ENCODE data around the gene GALNT8. TPM values are rescaled to one million over a fixed set of nuclear protein-coding genes. Genes with fewer than 3 reads are reported as not detected.

Gene GALNT8
- total RNA-seq, 2 donors from 2014 or later: 21.6 to 31.6 TPM

DNA sequence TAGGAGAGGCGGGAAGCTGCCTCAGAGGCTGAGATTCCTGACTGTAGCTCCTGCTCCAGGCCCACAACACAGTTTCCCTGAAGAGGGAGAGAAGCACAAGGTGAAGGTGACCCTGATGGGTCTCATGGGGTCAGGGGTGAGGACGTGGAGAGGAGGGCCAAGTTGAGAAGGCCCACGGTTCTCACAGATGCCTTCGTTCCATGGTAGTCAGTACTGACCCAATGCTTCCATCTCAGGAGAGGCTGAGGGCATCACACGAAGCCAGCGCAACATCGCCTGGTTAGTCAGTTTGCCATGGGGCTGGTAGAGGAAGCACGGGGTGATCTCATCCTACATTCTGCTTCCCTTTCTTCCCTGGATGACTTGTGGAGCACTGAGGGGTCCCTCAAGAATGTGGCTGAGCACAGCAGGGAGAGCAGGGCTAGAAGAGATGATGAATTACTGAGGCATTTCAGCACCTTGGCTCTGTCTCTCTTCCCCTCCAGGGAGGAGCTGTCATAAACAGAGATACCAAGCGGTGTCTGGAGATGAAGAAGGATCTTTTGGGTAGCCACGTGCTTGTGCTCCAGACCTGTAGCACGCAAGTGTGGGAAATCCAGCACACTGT, 51.9 kb downstream of the GALNT8 start:
- intact Hi-C loops (cut with DNase I): no loop called here
- H3K36me3 ChIP-seq: no peaks in the 10 kb centered on the region
- H3K27ac ChIP-seq: no peak overlapping the region
- no peaks in the 10 kb centered on the region for H3K4me1 ChIP-seq
- no peak overlapping the region for H3K4me3 ChIP-seq
- no peak overlapping the region for H3K9ac ChIP-seq (ENCODE audit: low read depth in 2 of 2, low read length in 2 of 2)
- no peak for DNase-seq
- TF ChIP-seq, protein P1, sequence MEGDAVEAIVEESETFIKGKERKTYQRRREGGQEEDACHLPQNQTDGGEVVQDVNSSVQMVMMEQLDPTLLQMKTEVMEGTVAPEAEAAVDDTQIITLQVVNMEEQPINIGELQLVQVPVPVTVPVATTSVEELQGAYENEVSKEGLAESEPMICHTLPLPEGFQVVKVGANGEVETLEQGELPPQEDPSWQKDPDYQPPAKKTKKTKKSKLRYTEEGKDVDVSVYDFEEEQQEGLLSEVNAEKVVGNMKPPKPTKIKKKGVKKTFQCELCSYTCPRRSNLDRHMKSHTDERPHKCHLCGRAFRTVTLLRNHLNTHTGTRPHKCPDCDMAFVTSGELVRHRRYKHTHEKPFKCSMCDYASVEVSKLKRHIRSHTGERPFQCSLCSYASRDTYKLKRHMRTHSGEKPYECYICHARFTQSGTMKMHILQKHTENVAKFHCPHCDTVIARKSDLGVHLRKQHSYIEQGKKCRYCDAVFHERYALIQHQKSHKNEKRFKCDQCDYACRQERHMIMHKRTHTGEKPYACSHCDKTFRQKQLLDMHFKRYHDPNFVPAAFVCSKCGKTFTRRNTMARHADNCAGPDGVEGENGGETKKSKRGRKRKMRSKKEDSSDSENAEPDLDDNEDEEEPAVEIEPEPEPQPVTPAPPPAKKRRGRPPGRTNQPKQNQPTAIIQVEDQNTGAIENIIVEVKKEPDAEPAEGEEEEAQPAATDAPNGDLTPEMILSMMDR (IDR thresholded peaks at IDR 0.05): no peak
- no peaks in the 10 kb centered on the region for H3K27me3 ChIP-seq
- H3K9me3 ChIP-seq: no peaks in the 10 kb centered on the region

DNA sequence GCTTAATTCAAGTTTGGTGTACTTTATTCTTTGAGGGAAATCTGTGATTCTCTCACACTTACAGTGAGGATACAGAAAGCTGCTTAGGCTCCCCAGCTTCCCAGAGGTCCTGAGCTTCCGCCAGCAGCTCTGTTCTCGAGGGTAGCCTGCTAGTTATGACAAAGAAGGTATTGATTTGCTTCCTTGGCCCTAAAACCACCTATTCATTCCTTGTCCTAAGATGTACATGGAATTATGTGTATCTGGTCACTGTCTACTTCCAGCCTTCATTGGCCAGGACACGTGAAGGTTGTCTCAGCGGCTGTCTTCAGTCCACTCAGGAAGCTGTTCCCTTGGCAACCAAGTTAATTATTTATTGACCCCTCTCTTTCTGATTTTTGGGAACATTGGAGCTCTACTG, 55.7 kb downstream of the GALNT8 start:
- Histone ChIP-seq H3K4me3 (no peak overlapping the region), H3K27me3 (no peaks in the 10 kb centered on the region), H3K27ac (no peak overlapping the region), H3K9ac (ENCODE audit: low read depth in 2 of 2, low read length in 2 of 2) (no peak overlapping the region), H3K4me1 (no peaks in the 10 kb centered on the region), H3K36me3 (no peaks in the 10 kb centered on the region), H3K9me3 (no peaks in the 10 kb centered on the region)
- TF ChIP-seq, protein P1 (IDR thresholded peaks at IDR 0.05): no peak
- no peak for DNase-seq
- intact Hi-C loops (cut with DNase I): no loop called here

DNA sequence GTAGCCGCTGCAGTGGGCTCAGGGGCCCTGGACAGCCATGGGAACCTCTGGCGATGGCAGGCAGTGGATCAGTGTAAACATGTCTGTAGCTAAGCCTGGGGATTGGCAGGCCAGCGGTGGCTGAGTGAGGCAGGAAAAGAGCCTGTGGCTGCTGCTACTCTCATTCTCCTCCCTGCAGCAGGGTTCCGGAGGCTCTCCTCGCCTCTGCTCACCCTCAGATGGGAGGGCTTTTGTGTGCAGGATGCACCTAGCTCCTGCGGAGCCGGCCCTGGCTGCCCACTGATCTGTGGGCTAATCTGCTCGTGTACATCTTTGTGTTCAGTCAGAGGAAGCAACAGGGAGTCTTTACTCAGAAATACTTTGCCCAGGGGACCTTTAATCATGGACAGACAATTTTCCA, 59.5 kb downstream of the GALNT8 start:
- no peaks in the 10 kb centered on the region for H3K36me3 ChIP-seq
- no peaks in the 10 kb centered on the region for H3K4me1 ChIP-seq
- no peaks in the 10 kb centered on the region for H3K9me3 ChIP-seq
- H3K27me3 ChIP-seq: no peaks in the 10 kb centered on the region
- H3K9ac ChIP-seq (ENCODE audit: low read depth in 2 of 2, low read length in 2 of 2): no peak overlapping the region
- no peak for DNase-seq
- intact Hi-C loops (cut with DNase I): no loop called here
- TF ChIP-seq, protein P1 (IDR thresholded peaks at IDR 0.05): no peak
- H3K4me3 ChIP-seq: no peak overlapping the region
- H3K27ac ChIP-seq: no peak overlapping the region

DNA sequence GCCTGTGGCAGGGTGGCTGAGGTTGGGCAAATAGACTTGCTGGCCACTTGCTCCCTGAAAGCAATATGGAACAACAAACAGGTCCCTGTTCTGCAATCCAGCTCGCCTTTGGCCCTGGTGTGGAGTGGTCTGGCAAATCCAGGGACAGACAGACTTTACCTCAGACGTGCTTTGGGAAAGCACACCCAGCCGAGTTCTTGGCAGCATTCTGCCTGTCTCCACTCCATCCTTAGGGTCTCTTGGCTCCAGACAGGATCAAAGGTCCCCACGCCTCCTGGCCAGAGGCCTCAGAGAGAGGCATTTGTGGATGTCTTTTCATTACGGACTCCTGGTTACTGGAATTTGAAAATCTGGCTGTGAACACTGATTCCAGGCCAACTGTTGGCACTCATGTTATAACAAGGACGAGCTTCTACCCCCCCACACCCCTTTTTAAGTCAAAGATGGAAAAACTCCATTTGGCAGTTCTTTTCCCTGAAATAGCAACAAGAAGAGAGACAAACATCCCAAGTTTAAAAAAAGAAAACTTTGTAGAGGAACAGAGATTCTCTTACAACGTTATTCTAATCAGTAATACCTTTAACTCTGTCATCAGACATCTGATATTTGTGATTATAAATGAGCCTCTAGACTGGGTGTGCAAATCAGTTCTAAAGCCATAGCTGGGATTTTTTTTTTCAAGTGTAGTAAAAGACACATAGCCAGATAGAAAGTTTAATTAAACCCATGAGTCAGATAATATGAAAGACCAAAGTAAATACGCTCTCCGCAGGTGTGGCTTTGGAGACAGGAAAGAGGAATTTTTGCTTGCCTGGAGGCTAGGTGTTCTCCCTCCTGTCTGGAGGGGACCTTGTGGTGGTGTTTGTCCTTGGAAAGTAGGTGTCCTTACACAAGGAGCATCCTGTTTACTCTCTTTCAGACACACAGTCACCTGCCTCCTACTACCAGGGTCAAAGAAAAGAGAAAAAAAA, 60.7 kb downstream of the GALNT8 start:
- no peak overlapping the region for H3K27ac ChIP-seq
- no peaks in the 10 kb centered on the region for H3K27me3 ChIP-seq
- no peak overlapping the region for H3K4me3 ChIP-seq
- no peaks in the 10 kb centered on the region for H3K9me3 ChIP-seq
- no peak overlapping the region for H3K9ac ChIP-seq (ENCODE audit: low read depth in 2 of 2, low read length in 2 of 2)
- no peaks in the 10 kb centered on the region for H3K4me1 ChIP-seq
- TF ChIP-seq, protein P1 (IDR thresholded peaks at IDR 0.05): no peak
- H3K36me3 ChIP-seq: no peaks in the 10 kb centered on the region
- DNase-seq: peak; percentile 21
- intact Hi-C loops (cut with DNase I): no loop called here

DNA sequence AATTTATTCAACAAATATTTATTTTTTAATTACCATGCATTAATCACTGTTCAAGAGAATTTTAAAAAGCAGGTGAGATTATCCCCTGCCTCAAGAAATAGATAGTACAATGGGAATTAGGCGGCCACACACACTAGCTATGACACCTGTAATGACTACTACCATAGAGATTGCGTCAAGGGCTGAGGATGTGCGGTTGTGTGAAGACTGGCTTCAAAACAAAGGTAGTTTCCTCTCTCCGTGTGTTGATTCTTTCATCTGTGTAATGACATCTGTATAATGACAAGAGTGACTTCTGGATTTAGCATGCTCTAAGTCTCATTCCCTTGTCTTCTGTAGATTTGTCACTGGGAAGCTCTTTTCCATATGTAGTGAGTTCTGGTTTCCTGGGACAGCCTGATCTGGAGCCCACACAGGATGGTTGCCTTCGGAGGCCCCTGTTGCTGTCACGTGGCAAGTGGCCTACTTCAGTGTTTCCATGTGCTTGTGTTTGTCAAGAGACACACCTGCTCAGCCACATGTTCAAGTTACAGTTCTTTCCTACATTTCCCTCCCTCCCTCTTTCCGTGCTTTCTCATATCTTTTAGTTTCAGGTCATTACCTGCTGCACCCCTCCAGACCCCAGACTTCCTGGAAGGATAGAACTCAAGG, 64.3 kb downstream of the GALNT8 start:
- Histone ChIP-seq H3K36me3 (no peaks in the 10 kb centered on the region), H3K27ac (no peak overlapping the region), H3K9ac (ENCODE audit: low read depth in 2 of 2, low read length in 2 of 2) (no peak overlapping the region), H3K4me3 (no peak overlapping the region), H3K27me3 (no peaks in the 10 kb centered on the region), H3K9me3 (no peaks in the 10 kb centered on the region), H3K4me1 (no peaks in the 10 kb centered on the region)
- intact Hi-C loops (cut with DNase I): no loop called here
- TF ChIP-seq, protein P1 (IDR thresholded peaks at IDR 0.05): no peak
- no peak for DNase-seq

Measured in colonic mucosa (tissue), 4 donors.